Measurements from ENCODE around the gene PTGFR. TPM values are rescaled to one million over a fixed set of nuclear protein-coding genes. Genes with fewer than 3 reads are reported as not detected.

The PTGFR gene
- total and polyA plus RNA-seq, 2 donors (not counting 1 experiment from before 2014, with no cell fraction given): not detected

DNA sequence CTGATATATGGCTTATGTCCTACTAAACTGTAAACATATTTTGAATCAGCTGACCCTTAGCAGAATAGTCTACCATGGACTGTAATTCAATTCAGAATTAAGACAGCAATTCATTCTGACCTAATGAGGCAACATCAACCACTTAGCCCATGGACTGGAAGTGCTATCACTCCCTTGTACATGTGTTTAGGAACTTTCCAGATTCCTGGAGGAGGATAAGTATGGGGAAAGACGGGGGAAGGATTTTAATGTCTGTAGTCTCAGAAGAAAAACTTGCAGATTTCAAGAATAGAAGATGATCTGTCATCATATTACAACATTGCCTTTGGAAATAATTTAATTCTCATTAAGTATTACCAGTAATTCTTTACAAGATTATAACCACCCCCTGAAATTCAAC lies 56.3 kb downstream of the PTGFR start:
- peaks cover 11% of the 10 kb centered on the region for H3K9me3 Mint-ChIP-seq (ENCODE audit: insufficient read depth)
- H3K4me3 ChIP-seq (ENCODE audit: control extremely low read depth in 1 of 5, extremely low read depth in 1 of 5, insufficient read depth in 1 of 5, low read depth in 2 of 5, low read length in 4 of 5): no peak overlapping the region
- no CpG with 5 or more reads among the region's 1 CpG for WGBS (ENCODE audit: insufficient coverage)
- H3K27me3 ChIP-seq (replicated peaks in 1 of 4; ENCODE audit: control extremely low read depth in 1 of 4, control insufficient read depth in 3 of 4, insufficient read depth in 4 of 4, low read length in 3 of 4): no peaks in the 10 kb centered on the region
- DNase-seq: no peak
- H3K27ac ChIP-seq (ENCODE audit: low read length in 2 of 2): no peak overlapping the region
- H3K79me2 ChIP-seq (ENCODE audit: control insufficient read depth, insufficient read depth, low read length): no peaks in the 10 kb centered on the region
- no peak overlapping the region for H2AFZ ChIP-seq (ENCODE audit: insufficient read depth, low read depth, low read length, poor library complexity, severe bottlenecking)
- intact Hi-C loops (cut with micrococcal nuclease): no loop called here
- POLR2A ChIA-PET: no interaction called here
- CTCF ChIA-PET: no interaction called here
- no peak overlapping the region for H3K4me3 Mint-ChIP-seq
- no peak overlapping the region for H3K4me2 ChIP-seq (replicated peaks; ENCODE audit: low read depth, low read length, poor library complexity, severe bottlenecking)
- no peaks in the 10 kb centered on the region for H4K20me1 ChIP-seq (ENCODE audit: control insufficient read depth, insufficient read depth, low read length, poor library complexity, severe bottlenecking)
- no peaks in the 10 kb centered on the region for H3K4me1 Mint-ChIP-seq
- no peak overlapping the region for H3K9ac ChIP-seq (ENCODE audit: low read length)
- ATAC-seq (ENCODE audit: low read depth): no peak
- H3K27ac Mint-ChIP-seq: no peak overlapping the region
- TF ChIP-seq, protein P1, sequence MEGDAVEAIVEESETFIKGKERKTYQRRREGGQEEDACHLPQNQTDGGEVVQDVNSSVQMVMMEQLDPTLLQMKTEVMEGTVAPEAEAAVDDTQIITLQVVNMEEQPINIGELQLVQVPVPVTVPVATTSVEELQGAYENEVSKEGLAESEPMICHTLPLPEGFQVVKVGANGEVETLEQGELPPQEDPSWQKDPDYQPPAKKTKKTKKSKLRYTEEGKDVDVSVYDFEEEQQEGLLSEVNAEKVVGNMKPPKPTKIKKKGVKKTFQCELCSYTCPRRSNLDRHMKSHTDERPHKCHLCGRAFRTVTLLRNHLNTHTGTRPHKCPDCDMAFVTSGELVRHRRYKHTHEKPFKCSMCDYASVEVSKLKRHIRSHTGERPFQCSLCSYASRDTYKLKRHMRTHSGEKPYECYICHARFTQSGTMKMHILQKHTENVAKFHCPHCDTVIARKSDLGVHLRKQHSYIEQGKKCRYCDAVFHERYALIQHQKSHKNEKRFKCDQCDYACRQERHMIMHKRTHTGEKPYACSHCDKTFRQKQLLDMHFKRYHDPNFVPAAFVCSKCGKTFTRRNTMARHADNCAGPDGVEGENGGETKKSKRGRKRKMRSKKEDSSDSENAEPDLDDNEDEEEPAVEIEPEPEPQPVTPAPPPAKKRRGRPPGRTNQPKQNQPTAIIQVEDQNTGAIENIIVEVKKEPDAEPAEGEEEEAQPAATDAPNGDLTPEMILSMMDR (IDR thresholded peaks at IDR 0.05): no peak
- H3K27me3 Mint-ChIP-seq: no peaks in the 10 kb centered on the region
- no peaks in the 10 kb centered on the region for H3K4me1 ChIP-seq (ENCODE audit: control insufficient read depth in 2 of 2, insufficient read depth in 2 of 2, low read length in 2 of 2)
- no peaks in the 10 kb centered on the region for H3K36me3 ChIP-seq (replicated peaks in 1 of 2; ENCODE audit: control extremely low read depth in 1 of 2, control insufficient read depth in 1 of 2, extremely low read depth in 1 of 2, insufficient read depth in 2 of 2, low read length in 1 of 2)
- peaks cover 0 to 11% (median 5%) of the 10 kb centered on the region in 3 donors for H3K9me3 ChIP-seq (ENCODE audit: control extremely low read depth in 1 of 3, control insufficient read depth in 2 of 3, insufficient read depth in 1 of 3, low read length in 2 of 3)

DNA sequence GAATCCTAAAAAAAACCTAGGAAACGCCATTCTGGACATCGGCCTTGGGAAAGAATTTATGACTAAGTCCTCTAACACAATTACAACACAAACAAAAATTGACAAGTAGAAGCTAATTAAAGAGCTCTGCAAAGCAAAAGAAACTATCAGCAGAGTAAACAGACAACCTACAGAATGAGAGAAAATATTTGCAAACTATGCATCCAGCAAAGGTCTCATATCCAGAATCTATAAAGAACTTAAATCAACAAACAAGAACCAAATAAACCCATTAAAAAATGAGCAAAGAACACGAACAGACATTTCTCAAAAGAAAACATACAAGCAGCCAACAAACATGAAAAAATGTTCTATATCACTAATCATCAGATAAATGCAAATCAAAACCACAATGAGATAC lies 58.6 kb downstream of the PTGFR start:
- Histone ChIP-seq H3K4me2 (replicated peaks; ENCODE audit: low read depth, low read length, poor library complexity, severe bottlenecking) (no peak overlapping the region), H3K27me3 (replicated peaks in 1 of 4; ENCODE audit: control extremely low read depth in 1 of 4, control insufficient read depth in 3 of 4, insufficient read depth in 4 of 4, low read length in 3 of 4) (peaks cover 0 to 4% (median 0%) of the 10 kb centered on the region in 4 experiments), H3K4me3 (ENCODE audit: control extremely low read depth in 1 of 5, extremely low read depth in 1 of 5, insufficient read depth in 1 of 5, low read depth in 2 of 5, low read length in 4 of 5) (no peak overlapping the region), H3K36me3 (replicated peaks in 1 of 2; ENCODE audit: control extremely low read depth in 1 of 2, control insufficient read depth in 1 of 2, extremely low read depth in 1 of 2, insufficient read depth in 2 of 2, low read length in 1 of 2) (no peaks in the 10 kb centered on the region), H3K79me2 (ENCODE audit: control insufficient read depth, insufficient read depth, low read length) (no peaks in the 10 kb centered on the region), H3K4me1 (ENCODE audit: control insufficient read depth in 2 of 2, insufficient read depth in 2 of 2, low read length in 2 of 2) (no peaks in the 10 kb centered on the region), H3K27ac (ENCODE audit: low read length in 2 of 2) (no peak overlapping the region), H4K20me1 (ENCODE audit: control insufficient read depth, insufficient read depth, low read length, poor library complexity, severe bottlenecking) (no peaks in the 10 kb centered on the region), H2AFZ (ENCODE audit: insufficient read depth, low read depth, low read length, poor library complexity, severe bottlenecking) (no peak overlapping the region), H3K9me3 (ENCODE audit: control extremely low read depth in 1 of 3, control insufficient read depth in 2 of 3, insufficient read depth in 1 of 3, low read length in 2 of 3) (peaks cover 0 to 24% (median 10%) of the 10 kb centered on the region in 3 donors), H3K9ac (ENCODE audit: low read length) (no peak overlapping the region)
- CTCF ChIA-PET: no interaction called here
- Mint-ChIP-seq H3K4me3 (no peak overlapping the region), H3K27ac (no peak overlapping the region), H3K9me3 (ENCODE audit: insufficient read depth) (peaks cover 11% of the 10 kb centered on the region), H3K4me1 (no peaks in the 10 kb centered on the region), H3K27me3 (no peaks in the 10 kb centered on the region)
- DNase-seq (no peak), ATAC-seq (ENCODE audit: low read depth) (no peak)
- no peak for TF ChIP-seq EZH2 (IDR thresholded peaks at IDR 0.05; ENCODE audit: borderline replicate concordance, insufficient read depth, low read depth, low read length, poor library complexity, severe bottlenecking)
- TF ChIP-seq, protein P1 (IDR thresholded peaks at IDR 0.05): no peak
- WGBS (ENCODE audit: insufficient coverage): no CpG with 5 or more reads among the region's 3 CpGs
- intact Hi-C loops (cut with micrococcal nuclease): no loop called here
- POLR2A ChIA-PET: no interaction called here

Measured in B cell (primary cell).